GM18907 (cell line): ENCODE data around the gene DMXL1.
"Not testable (repeated sequence)": the region's sequence is repeated elsewhere in the genome, so short reads cannot be mapped to it uniquely, and the experiment has no call there.

Experiments
- ATAC-seq: cut with Tn5 transposase; IDR thresholded peaks from one replicate; pipeline ENCODE4 v1.9.1; 2021; ENCODE audit warnings: mild to moderate bottlenecking, moderate library complexity; ENCODE audit not compliant: unreplicated experiment

The DMXL1 gene

DNA sequence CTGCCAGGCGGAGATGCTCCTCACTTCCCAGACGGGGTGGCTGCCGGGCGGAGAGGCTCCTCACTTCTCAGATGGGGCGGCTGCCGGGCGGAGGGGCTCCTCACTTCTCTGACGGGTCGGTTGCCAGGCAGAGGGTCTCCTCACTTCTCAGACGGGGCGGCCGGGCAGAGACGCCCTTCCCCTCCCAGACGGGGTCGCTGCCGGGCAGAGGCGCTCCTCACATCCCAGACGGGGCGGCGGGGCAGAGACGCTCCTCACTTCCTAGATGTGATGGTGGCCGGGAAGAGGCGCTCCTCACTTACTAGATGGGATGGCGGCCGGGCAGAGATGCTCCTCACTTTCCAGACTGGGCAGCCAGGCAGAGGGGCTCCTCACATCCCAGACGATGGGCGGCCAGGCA lies 51.6 kb downstream of the DMXL1 start:
- not testable (repeated sequence) for ATAC-seq

DNA sequence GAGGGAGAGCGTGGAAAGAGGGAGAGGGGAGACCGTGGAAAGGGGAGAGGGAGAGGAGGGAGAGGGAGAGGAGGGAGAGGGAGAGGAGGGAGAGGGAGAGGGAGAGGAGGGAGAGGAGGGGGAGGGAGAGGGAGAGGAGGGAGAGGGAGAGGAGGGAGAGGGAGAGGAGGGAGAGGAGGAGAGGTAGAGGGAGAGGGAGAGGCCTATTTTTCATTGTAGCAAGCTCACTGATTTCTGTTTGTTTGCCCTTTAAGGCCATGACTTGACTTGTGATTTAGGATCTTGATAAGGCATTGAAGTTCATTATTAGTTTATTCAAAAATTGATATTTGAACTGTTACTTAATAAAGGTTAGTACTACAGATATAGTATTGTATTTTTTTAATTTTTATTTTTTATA lies 52.4 kb downstream of the DMXL1 start:
- ATAC-seq: no peak

DNA sequence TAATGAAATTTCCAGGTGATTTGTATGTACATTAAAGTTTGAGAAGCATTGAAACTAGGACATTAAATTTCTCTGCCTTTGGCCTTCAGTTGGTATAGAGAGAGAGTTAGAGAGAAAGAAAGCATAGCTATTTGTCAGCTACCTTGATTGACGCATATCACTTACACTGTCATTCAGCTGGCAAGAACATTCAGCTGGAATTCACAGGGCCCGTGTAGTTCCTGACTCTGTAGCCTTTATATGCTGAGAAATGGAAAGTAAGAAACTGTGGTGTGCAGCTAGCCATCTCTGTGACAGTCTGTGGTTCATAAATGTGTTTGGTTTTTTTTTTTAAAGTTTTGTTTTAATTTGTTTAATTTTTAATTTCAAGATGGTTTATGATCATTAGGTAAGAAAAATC lies 58.9 kb downstream of the DMXL1 start:
- peak; percentile 54 for ATAC-seq

DNA sequence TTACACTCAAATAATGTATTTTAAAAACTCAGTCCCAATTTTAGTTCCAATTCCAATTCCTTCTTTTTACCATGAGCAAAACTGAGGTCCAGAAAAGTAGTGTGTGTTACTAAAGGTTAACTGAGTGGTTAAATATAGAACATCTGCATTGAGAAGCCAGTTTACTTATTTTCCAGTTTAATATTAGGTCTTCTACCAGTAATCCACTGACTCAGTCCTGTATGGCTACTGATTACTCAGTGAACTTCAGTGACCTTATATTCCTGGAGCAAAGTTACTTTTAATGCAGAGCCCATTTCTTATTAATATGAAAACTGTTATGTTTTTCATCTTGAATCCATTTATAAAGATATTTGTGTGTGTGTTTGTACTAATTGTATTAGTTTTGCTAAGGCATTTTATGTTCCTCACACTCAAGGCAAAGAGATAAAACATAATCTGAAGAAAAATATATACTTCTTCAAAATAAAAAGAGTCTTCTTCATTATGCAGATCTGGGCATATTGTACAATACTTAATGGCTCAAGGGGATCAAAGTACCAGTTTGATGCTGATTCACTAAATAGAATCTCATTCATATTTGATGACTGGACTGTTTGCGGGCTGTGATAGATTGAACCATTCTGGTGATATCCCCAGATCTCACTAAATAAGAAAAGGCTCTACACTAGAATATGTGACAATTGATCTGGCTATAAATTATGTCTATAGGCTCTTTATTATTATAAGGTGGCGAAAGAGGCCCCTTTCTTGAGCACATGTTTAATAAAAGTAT lies 60.8 kb downstream of the DMXL1 start:
- no peak for ATAC-seq

DNA sequence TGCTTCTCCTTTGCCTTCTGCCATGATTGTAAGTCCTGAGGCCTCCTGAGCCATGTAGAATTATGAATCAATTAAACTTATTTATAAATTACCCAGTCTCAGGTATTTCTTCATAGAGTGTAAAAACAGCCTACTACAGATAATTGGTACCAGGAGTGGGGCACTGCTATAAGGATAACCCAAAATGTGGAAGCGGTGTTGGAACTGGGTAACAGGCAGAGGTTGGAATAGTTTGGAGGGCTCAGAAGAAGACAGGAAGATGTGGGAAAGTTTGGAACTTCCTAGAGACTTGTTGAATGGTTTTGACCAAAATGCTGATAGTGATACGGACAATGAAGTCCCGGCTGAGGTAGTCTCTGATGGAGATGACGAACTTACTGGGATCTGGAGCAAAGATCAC lies 64.9 kb downstream of the DMXL1 start:
- ATAC-seq: not testable (repeated sequence)

DNA sequence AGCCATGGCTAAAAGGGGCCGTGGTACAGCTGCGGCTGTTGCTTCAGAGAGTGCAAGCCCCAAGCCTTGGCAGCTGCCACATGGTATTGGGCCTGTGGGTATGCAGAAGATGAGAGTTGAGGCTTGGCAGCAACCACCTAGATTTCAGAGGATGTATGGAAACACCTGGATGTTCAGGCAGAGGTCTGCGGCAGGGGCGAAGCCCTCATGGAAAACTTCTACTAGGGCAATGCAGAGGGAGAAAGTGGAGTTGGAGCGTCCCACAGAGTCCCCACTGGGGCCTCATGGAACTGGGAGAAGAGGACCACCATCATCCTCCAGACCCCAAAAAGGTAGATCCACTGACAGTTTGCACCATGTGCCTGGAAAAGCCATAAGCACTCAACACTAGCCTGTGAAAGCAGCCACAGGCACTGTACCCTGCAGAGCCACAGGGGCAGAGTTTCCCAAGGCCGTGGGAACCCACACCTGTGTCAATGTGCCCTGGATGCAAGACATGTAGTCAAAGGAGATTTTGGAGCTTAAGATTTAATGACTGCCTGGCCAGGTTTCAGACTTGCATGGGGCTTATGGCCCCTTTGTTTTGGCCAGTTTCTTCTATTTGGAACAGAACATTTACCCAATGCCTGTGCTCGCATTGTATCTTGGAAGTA lies 65.9 kb downstream of the DMXL1 start:
- no peak for ATAC-seq

DNA sequence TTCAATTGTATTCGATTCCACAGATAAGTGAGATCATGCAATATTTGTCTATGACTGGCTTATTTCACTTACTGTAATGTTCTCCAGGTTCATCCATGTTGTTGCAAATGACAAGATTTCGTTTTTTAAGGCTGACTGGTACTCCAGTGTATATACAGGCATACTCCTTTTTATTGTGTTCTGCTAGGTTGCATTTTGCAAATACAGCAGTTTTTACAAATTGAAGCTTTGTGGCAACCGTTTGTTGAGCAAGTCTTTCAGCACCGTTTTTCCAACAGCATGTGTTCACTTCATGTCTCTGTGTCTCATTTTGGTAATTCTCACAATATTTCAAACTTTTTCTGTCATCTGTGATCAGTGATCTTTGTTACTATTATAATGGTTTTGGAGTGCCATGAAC lies 82.7 kb downstream of the DMXL1 start:
- no peak for ATAC-seq

DNA sequence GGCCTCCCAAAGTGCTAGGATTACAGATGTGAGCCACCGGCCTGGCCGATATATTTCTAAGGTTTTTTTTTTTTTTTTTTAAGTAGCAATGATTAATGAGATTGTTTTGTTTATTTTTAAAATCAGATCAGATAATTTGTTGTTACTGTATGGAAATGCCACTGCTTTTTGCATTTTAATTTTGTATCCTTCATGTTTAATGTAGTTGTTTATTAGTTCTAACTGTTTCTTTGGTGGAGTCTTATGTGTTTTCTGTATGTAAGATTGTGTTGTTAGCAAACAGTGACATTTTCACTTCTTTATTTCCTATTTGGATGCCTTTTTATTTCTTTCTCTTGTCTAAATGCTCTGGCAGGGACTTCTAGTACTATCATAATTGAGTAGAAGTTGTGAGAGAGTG lies 87.3 kb downstream of the DMXL1 start:
- no peak for ATAC-seq

DNA sequence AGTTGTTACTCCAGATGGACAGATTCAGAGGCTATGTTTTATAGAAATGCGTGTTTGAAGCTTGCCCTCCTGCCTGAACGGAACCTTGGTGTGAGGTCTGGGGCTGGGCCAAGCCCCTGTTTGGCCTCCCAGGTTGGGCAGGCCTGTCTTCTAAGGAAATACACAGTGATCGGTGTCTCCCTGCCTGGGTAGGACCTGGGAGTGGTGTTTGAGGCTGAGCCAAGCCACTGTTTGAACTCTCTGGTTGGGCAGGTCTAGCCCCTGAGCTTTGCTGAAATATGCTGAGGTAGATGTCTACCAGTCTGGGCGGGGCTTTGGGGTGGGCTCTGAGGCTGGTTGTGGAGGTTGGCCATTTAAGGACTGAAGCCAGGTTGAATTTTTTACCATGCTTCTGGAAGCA lies 90.5 kb downstream of the DMXL1 start:
- ATAC-seq: no peak

DNA sequence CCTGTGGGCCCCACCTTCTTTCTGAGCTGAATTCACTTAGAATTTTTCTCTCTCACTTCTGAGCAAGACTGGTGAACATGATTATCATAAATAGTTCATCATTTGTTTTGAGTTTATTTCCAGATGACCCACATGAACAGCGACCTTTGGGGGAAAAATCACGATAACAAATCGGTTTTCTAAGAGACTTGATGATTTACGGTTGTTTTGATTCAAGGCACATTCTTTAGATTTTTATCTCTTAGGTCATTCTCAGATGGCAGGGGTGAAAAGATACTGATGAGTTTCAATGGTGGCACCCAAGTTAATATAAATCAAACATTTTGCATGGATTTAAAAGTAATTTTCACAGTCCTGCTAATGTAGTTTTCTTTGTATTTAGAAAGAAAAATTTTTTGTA lies 95.1 kb downstream of the DMXL1 start:
- ATAC-seq: no peak

DNA sequence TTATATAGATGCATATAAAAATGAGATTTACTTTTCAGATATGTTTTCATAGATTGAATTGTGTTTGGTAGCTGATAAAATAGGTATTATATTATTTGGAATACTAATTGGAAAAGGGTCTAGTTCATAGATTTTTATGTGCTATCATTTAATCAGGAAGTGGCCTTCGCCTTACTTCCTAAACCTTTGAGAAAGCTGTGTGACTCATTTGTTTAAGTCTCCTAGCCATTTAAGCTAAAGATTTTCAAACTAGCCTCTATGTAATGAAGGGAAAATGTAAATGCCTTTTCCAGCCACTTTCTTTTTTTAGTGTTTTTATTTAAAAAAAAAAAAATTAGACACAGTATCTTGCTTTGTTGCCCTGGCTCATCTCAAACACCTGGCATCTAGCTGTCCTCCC lies 97.5 kb downstream of the DMXL1 start:
- ATAC-seq: no peak

DNA sequence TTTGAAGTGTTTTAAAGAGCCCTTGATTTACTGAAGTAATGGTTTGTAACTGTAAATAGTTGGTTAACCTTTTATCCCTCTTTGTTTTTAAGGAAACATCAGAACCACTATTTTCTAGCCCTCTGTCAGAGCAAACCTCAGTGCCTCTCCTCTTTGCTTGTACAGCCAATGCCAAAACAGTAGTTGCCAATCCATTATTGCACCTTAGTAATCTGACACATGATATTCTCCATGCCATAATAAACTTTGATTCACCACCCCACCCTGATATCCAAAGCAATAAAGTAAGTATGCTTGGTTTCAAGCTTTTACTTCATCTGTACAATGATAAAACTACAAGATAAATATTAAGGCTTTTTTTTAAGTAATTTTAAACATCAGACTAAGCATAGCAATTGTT lies 100.8 kb downstream of the DMXL1 start:
- ATAC-seq: no peak

DNA sequence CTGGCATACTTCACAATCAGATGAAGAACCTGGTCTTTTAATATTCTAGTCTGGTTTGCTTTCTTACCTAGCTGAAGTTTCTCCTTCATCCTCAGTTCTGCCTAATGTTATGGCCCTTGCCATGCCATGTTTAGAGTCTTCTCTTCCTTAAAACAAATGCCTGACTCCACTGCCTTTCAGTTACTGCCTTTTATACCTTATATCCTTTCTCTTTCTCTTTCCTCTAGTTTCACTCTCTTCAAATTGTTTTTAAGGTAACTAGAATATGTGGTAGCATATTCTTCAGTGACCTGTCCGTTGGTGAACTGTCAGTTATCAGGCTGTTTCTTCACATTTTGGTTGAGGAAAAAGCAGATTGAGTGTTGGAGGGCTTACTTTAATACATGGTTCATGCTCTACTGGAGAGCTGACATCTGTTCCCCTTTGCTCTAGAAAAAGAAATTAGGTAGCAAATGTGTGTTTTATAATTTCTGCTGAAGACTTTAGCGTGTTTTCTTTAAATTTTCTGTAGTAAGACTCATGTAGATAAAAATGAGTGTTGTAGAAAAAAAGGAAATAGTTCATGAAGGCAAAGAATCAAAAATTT lies 103.8 kb downstream of the DMXL1 start:
- ATAC-seq: no peak

DNA sequence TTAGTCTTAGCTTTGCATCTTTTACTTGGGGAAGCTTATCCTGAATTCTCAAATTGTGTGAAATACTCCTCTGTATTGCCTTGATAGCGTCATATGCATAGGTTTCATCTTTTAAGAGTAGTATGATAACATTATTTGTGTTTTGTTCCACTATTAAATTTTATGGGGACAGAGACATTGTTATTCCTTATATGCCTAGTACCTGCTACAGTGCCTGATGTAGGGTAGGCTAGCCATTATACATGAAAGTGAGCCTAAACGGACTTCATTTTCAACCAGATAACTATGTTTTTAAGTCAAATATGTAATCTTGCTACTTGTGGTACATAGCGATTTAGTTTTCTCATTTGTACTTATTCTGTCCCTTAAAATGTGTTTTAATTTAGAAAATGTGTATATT lies 105.9 kb downstream of the DMXL1 start:
- ATAC-seq: no peak

DNA sequence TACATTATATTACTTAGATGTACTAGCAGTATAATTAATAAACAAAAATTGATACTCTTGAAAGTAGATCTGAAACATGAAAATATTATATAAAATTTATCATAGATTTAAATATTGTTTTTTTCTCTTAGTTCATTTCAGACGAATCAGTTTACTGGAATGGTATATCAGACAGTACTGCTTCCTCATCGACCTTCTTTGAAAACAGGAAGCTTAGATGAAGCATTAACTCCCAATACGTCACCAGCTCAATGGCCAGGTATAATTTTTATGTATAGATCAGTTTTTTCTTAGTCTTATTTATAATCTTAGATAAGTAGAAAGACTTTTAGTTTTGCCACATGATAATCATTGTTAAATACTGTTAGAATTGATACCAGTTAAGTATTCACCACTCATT lies 106.3 kb downstream of the DMXL1 start:
- no peak for ATAC-seq

DNA sequence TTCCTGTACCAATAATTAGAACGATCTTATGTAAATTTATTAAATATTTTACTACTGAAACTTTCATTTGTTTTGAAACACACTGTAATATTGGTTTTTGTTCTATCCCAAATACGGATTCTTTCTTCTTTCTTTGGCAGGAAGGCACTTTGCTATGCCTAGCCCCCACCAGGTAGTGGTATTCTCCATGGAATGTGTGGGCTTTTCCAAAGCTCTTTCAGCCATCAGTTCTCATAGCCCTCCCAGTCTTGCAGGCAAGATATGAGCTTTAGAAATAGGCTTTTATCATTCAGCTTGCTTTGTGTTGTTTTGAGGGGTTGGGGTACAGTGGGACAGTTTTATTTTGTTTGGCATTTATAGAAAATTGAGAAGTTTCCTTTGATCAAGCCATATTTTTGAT lies 107.5 kb downstream of the DMXL1 start:
- ATAC-seq: no peak

DNA sequence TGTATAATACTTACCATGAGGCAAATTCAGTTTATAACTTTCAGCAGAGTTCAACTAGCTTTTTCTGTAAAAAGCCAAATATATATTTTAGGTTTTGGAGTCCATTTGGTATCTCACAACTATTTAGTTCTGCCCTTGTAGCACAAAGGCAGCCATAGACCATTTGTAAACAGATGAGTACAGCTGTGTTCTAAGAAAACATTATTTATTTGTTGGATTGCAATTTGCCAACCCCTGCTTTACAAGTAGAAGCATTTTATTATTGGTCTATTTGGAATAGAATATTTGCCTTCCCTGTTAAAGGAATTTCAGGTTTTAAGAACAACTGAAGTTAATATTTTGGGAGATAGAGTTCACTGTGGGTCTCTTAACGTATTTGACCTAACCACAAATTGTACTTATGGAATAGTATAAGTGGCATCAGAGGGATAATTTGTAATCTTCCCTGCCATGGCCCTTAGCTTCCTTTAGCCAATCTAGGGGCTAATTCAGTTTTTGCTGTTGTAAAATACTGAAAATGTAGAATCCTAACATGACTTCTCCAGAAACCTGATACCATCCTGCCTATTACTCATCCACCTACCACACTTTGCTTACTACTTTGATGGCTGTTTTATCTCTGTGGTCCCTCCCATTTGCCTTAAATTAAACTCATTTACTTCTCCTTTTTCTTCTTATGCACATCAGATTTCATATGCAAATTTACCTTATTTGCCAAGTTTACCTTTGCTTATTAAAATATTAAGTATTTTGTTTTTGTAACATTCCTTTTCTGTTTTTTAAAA lies 109.2 kb downstream of the DMXL1 start:
- no peak for ATAC-seq

DNA sequence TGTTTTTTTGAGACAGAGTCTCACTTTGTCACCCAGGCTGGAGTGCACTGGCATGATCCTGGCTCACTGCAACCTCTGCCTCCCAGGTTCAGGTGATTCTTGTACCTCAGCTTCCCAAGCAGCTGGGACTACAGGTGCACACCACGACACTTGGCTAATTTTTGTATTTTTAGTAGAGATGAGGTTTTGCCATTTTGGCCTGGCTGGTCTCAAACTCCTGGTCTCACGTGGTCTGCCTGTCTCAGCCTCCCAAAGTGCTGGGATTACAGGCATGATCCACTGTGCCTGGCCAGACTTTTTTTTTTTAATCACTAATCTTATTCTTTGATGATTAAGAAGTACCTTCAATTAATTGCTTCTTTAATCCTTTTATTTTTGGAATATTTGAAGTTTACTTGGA lies 114.6 kb downstream of the DMXL1 start:
- not testable (repeated sequence) for ATAC-seq

DNA sequence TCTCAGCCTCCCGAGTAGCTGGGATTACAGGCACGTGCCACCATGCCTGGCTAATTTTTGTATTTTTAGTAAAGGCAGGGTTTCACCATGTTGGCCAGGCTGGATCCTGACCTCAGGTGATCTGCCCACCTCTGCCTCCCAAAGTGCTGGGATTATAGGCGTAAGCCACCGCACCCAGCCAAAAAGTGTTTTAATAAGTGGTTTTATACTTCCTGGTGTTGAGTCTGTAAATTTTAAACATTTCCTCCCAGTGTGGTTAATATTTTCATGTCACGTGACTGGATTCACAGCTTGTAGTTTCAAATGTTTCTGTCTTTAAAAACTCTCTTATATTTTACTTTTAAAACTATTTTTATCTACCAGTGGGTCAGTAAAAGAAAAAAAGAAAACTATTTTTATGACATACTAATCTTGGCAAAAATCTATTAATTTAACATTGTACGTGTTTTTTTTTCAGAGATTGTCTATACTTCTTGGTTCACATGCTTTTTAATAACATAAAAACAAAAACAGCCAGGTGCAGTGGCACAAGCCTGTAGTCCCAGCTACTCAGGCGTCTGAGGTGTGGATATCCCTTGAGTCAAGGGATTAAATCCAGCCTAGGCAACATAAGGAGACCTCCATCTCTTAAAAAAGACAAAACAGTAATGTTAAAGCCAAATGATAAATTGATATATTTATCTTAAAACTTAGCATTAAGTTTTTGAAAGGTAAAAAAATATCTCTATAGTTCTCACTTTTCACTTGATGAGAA lies 117.1 kb downstream of the DMXL1 start:
- no peak for ATAC-seq

DNA sequence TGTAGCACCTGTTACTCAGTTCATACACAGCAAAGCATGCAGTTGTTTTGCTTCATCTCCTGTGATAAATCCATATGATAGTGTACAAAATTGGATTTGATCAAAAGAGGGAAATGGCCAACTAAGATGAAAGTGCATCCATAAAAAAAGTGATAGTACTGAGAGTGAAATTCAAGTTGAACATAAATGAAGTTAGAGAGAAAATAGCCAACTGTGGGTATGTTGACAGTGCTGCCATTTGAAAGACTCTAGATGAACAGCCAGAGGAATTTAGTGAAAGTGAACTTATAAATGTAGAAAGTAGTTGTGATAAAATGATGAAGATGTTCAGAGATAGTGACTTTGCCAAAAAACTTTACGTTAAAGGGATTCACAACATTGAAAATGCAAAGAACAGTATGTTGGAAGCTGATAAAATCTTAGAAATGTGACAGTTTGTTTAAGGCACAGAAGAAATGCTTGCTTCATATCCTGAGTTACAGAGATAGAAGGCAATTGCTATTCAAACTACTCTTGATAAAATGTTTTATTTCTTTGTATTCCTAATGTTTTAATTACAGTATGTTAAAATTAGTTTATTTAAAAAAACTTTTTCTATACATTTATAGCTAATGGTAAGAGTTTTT lies 119.7 kb downstream of the DMXL1 start:
- ATAC-seq: no peak
